ENCODE measurements around the gene MED27.

MED27 gene

DNA sequence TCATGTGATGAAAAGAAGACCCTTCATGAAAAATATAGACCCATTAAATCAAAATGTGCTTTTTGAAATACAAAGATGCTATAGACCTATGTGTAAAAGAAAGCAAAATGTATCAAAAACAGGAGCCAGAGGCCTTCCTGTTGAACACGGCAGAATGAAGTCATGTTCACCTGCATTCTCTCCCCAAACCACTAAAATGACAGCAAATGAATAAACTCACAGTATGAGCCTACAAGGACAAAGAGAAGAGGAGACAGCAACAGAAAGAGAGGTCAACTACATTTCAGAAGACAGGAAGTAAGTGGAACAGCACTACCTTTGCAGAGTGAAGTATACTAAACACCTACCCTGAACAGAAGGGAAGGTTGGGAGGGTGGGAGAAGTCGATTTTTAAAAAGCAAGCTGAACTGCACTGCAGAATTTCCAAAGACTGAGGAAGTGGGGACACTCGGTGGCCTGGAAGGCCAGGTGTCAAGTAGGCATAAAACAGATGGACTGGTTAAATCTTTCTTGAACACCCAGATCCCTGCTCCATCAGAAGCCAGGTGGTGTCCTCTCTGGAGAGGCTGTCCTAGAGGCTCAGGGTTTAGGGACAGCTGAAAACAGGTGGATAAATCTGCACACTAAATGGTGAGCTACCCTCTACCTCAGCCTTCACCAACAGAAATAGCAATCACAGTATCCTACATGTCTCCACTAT lies 48.9 kb downstream of the MED27 start:
- H3K4me3 ChIP-seq (replicated peaks; ENCODE audit: insufficient read depth, low read length), result no peak overlapping the region
- no peak for DNase-seq (ENCODE audit: low read depth in 1 of 2, low spot score in 1 of 2)
- H3K27me3 ChIP-seq (ENCODE audit: insufficient read depth, poor library complexity, severe bottlenecking), result no peaks in the 10 kb centered on the region
- TF ChIP-seq POLR2AphosphoS5 (IDR thresholded peaks at IDR 0.05; ENCODE audit: low read depth) (no peak), SPI1 (IDR thresholded peaks at IDR 0.05; ENCODE audit: borderline replicate concordance, low read depth) (no peak), GABPA (IDR thresholded peaks at IDR 0.05; ENCODE audit: low read depth) (no peak)
- TF ChIP-seq, protein P1, sequence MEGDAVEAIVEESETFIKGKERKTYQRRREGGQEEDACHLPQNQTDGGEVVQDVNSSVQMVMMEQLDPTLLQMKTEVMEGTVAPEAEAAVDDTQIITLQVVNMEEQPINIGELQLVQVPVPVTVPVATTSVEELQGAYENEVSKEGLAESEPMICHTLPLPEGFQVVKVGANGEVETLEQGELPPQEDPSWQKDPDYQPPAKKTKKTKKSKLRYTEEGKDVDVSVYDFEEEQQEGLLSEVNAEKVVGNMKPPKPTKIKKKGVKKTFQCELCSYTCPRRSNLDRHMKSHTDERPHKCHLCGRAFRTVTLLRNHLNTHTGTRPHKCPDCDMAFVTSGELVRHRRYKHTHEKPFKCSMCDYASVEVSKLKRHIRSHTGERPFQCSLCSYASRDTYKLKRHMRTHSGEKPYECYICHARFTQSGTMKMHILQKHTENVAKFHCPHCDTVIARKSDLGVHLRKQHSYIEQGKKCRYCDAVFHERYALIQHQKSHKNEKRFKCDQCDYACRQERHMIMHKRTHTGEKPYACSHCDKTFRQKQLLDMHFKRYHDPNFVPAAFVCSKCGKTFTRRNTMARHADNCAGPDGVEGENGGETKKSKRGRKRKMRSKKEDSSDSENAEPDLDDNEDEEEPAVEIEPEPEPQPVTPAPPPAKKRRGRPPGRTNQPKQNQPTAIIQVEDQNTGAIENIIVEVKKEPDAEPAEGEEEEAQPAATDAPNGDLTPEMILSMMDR (IDR thresholded peaks at IDR 0.05; ENCODE audit: insufficient read depth, low read length), result no peak
- TF ChIP-seq, protein P2, sequence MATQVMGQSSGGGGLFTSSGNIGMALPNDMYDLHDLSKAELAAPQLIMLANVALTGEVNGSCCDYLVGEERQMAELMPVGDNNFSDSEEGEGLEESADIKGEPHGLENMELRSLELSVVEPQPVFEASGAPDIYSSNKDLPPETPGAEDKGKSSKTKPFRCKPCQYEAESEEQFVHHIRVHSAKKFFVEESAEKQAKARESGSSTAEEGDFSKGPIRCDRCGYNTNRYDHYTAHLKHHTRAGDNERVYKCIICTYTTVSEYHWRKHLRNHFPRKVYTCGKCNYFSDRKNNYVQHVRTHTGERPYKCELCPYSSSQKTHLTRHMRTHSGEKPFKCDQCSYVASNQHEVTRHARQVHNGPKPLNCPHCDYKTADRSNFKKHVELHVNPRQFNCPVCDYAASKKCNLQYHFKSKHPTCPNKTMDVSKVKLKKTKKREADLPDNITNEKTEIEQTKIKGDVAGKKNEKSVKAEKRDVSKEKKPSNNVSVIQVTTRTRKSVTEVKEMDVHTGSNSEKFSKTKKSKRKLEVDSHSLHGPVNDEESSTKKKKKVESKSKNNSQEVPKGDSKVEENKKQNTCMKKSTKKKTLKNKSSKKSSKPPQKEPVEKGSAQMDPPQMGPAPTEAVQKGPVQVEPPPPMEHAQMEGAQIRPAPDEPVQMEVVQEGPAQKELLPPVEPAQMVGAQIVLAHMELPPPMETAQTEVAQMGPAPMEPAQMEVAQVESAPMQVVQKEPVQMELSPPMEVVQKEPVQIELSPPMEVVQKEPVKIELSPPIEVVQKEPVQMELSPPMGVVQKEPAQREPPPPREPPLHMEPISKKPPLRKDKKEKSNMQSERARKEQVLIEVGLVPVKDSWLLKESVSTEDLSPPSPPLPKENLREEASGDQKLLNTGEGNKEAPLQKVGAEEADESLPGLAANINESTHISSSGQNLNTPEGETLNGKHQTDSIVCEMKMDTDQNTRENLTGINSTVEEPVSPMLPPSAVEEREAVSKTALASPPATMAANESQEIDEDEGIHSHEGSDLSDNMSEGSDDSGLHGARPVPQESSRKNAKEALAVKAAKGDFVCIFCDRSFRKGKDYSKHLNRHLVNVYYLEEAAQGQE (IDR thresholded peaks at IDR 0.05; ENCODE audit: insufficient replicate concordance, low read depth), result no peak
- no peak overlapping the region for H3K27ac ChIP-seq (replicated peaks)

DNA sequence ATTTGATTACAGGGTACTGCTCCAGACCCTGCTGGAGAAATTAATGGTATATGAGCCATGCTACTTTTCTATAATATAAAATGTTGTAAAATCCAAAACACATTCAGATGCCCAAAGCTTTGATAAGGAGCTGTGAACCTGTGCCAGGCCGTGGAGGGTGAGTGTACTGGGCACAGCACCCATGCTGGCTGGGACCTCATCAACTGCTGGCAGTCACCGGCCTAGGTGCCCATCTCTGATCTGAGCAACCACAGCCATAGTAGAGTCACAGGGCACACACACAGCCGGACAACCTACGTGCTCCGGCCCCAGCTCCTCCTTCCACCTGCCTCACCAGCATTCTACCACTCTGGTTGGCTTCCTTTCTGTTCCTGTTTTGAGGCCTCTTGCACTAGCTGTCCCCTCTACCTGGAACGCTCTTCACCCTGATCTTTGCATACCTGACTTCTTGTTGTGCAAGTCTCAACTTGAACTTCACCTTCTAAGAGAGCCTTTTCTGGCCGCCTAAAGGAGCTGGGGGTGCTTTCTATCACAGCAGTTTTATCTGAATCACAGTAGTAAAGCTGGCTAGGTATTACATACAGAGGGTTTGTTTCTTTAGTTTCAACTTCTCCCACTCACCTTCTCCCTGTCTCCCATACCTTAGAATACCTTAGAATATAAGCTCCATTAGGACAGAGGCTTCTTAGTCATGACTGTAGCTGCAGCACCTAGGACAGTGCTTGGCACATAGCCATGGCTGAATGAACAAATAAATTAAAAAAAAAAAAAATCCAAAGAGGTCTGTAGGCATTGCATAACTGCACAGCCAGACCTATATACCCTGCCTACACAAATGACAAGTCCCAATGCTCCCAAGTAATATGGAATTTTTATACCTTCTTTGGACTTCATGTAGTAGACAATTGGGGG lies 51.7 kb downstream of the MED27 start:
- no peak for TF ChIP-seq GABPA (IDR thresholded peaks at IDR 0.05; ENCODE audit: low read depth)
- TF ChIP-seq, protein P2 (IDR thresholded peaks at IDR 0.05; ENCODE audit: insufficient replicate concordance, low read depth), result peak; percentile 82
- TF ChIP-seq, protein P1 (IDR thresholded peaks at IDR 0.05; ENCODE audit: insufficient read depth, low read length), result no peak
- no peak for TF ChIP-seq POLR2AphosphoS5 (IDR thresholded peaks at IDR 0.05; ENCODE audit: low read depth)
- Histone ChIP-seq H3K4me3 (replicated peaks; ENCODE audit: insufficient read depth, low read length) (no peak overlapping the region), H3K27me3 (ENCODE audit: insufficient read depth, poor library complexity, severe bottlenecking) (no peaks in the 10 kb centered on the region), H3K27ac (replicated peaks) (no peak overlapping the region)
- DNase-seq (ENCODE audit: low read depth in 1 of 2, low spot score in 1 of 2), result no peak

DNA sequence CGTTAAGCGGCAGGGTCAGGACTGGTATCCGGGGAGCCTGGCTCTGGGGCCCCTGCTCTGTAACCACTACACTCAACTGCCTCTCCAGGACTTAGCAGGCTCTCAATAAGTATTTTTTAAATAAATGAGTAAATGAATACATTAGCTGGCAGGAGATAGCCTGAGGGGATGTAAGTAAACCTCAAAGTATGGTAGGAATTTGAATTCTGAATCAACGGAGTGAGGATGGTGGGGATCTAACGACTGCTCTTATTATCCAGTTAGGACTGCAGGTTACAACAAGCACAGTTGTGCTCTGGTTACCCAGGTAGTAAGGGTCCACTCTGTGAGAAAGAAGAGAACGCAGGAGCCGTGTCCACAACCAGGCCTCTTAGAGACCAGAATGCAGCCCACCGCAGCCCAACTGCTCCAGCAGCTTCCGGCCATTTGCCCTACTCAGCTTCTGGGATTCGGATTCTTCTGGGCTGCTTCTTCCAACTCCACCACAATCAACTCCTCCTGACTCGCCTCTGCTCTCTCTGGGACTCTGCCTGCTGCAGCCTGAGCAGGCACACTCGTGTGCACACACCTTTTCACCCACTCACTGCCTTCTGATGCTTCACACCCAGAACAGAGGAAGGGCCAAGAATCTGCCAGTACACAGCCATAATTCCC lies 52.6 kb downstream of the MED27 start:
- H3K27ac ChIP-seq (replicated peaks), result no peak overlapping the region
- DNase-seq (ENCODE audit: low read depth in 1 of 2, low spot score in 1 of 2), result no peak
- no peak overlapping the region for H3K4me3 ChIP-seq (replicated peaks; ENCODE audit: insufficient read depth, low read length)
- TF ChIP-seq SPI1 (IDR thresholded peaks at IDR 0.05; ENCODE audit: borderline replicate concordance, low read depth), result no peak
- no peak for TF ChIP-seq POLR2AphosphoS5 (IDR thresholded peaks at IDR 0.05; ENCODE audit: low read depth)
- TF ChIP-seq GABPA (IDR thresholded peaks at IDR 0.05; ENCODE audit: low read depth), result no peak
- TF ChIP-seq, protein P2 (IDR thresholded peaks at IDR 0.05; ENCODE audit: insufficient replicate concordance, low read depth), result no peak
- TF ChIP-seq, protein P1 (IDR thresholded peaks at IDR 0.05; ENCODE audit: insufficient read depth, low read length), result no peak
- H3K27me3 ChIP-seq (ENCODE audit: insufficient read depth, poor library complexity, severe bottlenecking), result no peaks in the 10 kb centered on the region

Measured in HL-60 (cell line).